ENCODE data around the gene NR4A3. TPM values are rescaled to one million over a fixed set of nuclear protein-coding genes. Genes with fewer than 3 reads are reported as not detected.
"Not testable (repeated sequence)": the region's sequence is repeated elsewhere in the genome, so short reads cannot be mapped to it uniquely, and the experiment has no call there.

The NR4A3 gene
- polyA plus RNA-seq, 1 experiment, result 0.14 TPM

GRCh38 chr9:99779277-99779676, 42.4 kb upstream of the NR4A3 start:
- DNase-seq (ENCODE audit: low read depth, low spot score), result no peak
- Histone ChIP-seq H3K4me3 (ENCODE audit: low read depth, low read length) (no peak overlapping the region), H3K27me3 (ENCODE audit: control insufficient read depth, insufficient read depth, low read length) (no peaks in the 10 kb centered on the region), H3K9me3 (ENCODE audit: control insufficient read depth, insufficient read depth, low read length) (no peaks in the 10 kb centered on the region), H3K27ac (ENCODE audit: low read depth, low read length) (no peak overlapping the region)
- TF ChIP-seq CTCF (IDR thresholded peaks at IDR 0.05; ENCODE audit: low read depth, low read length), result no peak
- POLR2A ChIA-PET, result no interaction called here
- CTCF ChIA-PET, result no interaction called here

GRCh38 chr9:99782349-99782748, 39.3 kb upstream of the NR4A3 start:
- CTCF ChIA-PET, POLR2A ChIA-PET: not testable (repeated sequence)

GRCh38 chr9:99782962-99783718, 38.5 kb upstream of the NR4A3 start:
- H3K27ac ChIP-seq (ENCODE audit: low read depth, low read length), result no peak overlapping the region
- TF ChIP-seq CTCF (IDR thresholded peaks at IDR 0.05; ENCODE audit: low read depth, low read length), result no peak
- H3K4me3 ChIP-seq (ENCODE audit: low read depth, low read length), result no peak overlapping the region
- ChIA-PET POLR2A (no interaction called here), CTCF (no interaction called here)
- no peaks in the 10 kb centered on the region for H3K9me3 ChIP-seq (ENCODE audit: control insufficient read depth, insufficient read depth, low read length)
- no peak for DNase-seq (ENCODE audit: low read depth, low spot score)
- peaks cover 3% of the 10 kb centered on the region for H3K27me3 ChIP-seq (ENCODE audit: control insufficient read depth, insufficient read depth, low read length)

More at GRCh38 chr9:99782349-99782748, 39.3 kb upstream of the NR4A3 start:
- H3K9me3 ChIP-seq (ENCODE audit: control insufficient read depth, insufficient read depth, low read length); H3K27me3 ChIP-seq (ENCODE audit: control insufficient read depth, insufficient read depth, low read length); DNase-seq (ENCODE audit: low read depth, low spot score); H3K4me3 ChIP-seq (ENCODE audit: low read depth, low read length); H3K27ac ChIP-seq (ENCODE audit: low read depth, low read length): not testable (repeated sequence)

- Histone ChIP-seq H3K9me3 (ENCODE audit: control insufficient read depth, insufficient read depth, low read length) (no peaks in the 10 kb centered on the region), H3K4me3 (ENCODE audit: low read depth, low read length) (no peak overlapping the region), H3K27me3 (ENCODE audit: control insufficient read depth, insufficient read depth, low read length) (peaks cover 3% of the 10 kb centered on the region), H3K27ac (ENCODE audit: low read depth, low read length) (no peak overlapping the region)
- POLR2A ChIA-PET, result no interaction called here
- CTCF ChIA-PET, result interaction anchor here (1.1 kb wide), 1 partner anchor 15 kb away, joined by 5 read pairs; no protein-coding TSS in a partner anchor
- TF ChIP-seq CTCF (IDR thresholded peaks at IDR 0.05; ENCODE audit: low read depth, low read length), result no peak
- DNase-seq (ENCODE audit: low read depth, low spot score), result no peak
Measured at GRCh38 chr9:99783799-99784198, 37.9 kb upstream of the NR4A3 start.

GRCh38 chr9:99785010-99785590, 36.6 kb upstream of the NR4A3 start:
- no peak overlapping the region for H3K4me3 ChIP-seq (ENCODE audit: low read depth, low read length)
- no peak overlapping the region for H3K27ac ChIP-seq (ENCODE audit: low read depth, low read length)
- H3K27me3 ChIP-seq (ENCODE audit: control insufficient read depth, insufficient read depth, low read length), result peaks cover 3% of the 10 kb centered on the region
- no peak for TF ChIP-seq CTCF (IDR thresholded peaks at IDR 0.05; ENCODE audit: low read depth, low read length)
- no peak for DNase-seq (ENCODE audit: low read depth, low spot score)
- no peaks in the 10 kb centered on the region for H3K9me3 ChIP-seq (ENCODE audit: control insufficient read depth, insufficient read depth, low read length)
- POLR2A ChIA-PET, result no interaction called here
- CTCF ChIA-PET, result interaction anchor here (1.1 kb wide), 1 partner anchor 17 kb away, joined by 5 read pairs; no protein-coding TSS in a partner anchor
